ENCODE results near the gene GFRA1.

GFRA1 gene

DNA sequence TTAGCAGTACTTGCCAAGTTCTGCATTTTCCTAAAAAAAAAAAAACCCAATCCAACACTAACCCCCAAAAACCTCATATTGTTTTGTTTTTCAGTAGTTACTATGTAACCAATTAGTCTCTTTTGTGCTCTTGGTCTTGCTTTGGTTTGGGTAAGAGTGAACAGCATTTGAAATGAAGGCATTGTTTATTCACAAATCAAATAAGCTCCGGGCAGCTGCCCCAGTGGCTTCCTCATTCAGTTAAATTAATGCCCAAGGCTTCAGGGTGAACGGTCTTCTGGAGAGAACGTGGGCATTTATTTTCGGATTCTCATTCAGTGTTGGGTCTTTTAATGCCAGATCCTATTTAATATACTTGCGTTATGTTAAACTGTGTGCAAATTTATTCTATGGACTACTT lies 108.7 kb downstream of the GFRA1 start:
- FAIRE-seq (no peak), DNase-seq (ENCODE audit: low spot score) (no peak)

DNA sequence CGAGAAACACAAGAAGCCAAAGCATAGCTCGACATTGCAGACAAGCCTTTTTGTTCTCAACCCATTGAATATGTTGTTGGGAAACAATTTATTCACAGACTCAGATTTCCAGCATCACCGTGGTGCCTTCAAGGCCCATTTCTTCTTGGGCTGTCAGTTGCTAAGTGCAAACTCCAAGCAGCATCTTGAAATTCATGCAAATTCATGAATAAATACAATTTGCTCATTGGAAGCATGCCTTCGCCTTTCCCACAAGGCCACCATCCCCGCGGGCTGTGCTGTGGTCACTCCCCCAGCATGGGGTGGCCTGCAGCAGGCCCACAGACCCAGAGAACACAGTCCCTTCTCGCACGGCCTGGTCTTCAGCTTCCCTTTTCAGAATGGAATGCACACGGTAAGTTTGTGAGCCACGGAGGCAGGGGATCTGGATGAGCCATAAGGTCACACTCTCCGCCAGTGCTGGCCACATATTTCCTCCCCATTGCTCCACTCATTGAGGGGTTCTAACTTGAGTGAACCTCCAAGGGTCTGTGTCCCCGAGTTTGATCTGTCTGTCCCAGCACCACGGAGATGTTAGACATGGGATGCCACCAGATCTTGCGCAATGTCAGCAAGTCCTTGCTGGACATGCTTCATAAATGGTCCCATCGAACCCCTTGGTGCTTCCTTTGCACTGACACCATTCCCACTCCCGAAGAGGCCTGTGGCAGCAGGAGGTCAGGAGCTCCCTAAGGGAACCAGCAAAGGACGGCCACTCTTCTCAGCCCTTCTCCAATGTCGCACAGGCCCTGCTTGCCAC lies 109.5 kb downstream of the GFRA1 start:
- no peak for FAIRE-seq
- no peak for DNase-seq (ENCODE audit: low spot score)

DNA sequence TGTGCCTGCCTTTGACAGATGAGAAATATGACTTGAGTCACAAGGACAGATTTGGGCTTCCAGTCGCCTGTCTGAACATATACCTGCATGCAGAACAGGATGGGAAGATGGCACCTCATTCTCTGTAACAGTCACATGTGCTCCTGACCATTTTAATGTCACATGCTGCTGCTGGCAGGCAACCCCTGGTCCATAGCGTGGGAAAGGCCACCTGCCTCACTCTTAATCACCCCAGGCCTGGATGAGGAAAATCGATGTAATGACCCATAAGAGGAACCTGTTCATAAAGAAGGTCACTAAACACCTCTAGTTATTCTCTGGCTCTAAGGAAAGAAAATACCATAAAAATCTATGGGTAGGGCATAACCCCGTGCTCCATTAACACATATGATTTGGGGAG lies 110.2 kb downstream of the GFRA1 start:
- FAIRE-seq = no peak
- DNase-seq (ENCODE audit: low spot score) = no peak

DNA sequence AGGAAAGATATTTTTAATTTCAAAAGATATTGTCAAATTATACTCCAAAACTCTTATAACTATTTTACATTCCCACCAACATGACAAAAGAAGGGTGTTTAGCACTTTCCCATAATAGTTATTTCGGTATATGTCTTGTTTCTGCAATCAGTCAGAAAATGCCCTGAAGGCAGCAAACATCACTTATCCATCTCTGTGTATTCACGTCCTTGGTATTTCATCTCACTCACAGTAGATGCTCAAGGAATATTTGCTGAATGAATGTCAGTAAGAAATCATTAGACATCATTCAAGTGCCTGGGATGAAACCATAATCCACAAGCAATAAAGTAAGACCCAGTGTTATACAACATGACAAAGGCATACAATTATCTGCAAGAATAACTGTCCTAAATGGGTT lies 112.7 kb downstream of the GFRA1 start:
- FAIRE-seq (no peak), DNase-seq (ENCODE audit: low spot score) (no peak)

DNA sequence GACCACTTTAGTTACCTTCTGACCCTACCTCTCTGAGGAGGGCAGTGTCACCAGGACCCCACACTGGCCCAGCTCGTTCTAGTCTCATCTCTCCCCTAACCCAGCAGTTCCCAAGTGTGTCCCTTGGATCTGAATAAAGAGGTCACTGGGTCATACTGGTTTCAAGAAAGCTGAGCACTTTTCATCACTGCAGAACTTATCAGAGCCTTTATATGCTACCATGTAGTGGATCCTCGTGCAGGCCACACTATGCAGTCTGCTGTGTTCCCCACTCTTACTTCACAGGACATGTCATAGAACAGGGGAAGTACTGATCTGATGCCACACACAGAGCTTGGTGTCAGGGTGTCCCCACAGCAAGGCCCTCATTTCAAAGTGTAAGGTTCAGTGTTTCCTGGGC lies 113.8 kb downstream of the GFRA1 start:
- DNase-seq (ENCODE audit: low spot score) = no peak
- FAIRE-seq = no peak

DNA sequence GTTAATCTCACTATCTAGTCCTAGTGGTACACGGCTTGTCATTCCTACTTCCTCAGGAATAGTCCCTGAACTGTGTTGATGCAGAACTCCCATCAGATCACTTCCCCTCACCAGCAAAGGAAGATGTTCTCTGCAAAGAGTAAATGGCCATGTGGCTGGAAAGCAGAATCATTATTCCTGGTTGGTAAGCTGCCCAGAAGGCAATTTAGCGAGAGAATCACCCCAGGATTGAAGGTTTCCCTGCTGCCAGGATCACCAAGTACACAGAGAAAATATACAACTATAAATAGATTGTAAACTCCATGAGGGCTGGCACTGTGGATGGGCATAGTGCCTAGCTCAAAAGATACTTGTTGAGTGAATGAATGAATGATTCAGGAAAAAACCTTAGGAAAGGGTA lies 115.0 kb downstream of the GFRA1 start:
- DNase-seq (ENCODE audit: low spot score) (no peak), FAIRE-seq (no peak)

DNA sequence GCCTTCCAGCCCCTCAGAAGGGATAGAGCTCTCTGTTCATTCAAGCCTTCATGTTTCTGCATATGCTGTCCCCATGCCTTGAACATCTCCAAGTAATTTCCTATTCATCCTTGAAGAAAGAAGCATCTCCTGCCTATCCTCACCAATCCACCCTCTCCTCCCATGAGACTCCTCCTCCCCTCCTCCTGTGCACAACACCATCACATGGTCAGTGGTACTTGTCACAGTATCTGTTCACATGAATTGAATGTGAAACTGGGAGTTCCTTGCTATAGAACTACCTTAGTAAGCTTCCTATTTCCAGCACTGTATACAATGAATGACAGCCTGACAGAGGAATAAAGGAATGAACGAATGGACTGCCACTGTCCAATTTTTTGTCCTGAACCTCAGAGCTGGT lies 115.5 kb downstream of the GFRA1 start:
- FAIRE-seq = no peak
- DNase-seq (ENCODE audit: low spot score) = no peak

DNA sequence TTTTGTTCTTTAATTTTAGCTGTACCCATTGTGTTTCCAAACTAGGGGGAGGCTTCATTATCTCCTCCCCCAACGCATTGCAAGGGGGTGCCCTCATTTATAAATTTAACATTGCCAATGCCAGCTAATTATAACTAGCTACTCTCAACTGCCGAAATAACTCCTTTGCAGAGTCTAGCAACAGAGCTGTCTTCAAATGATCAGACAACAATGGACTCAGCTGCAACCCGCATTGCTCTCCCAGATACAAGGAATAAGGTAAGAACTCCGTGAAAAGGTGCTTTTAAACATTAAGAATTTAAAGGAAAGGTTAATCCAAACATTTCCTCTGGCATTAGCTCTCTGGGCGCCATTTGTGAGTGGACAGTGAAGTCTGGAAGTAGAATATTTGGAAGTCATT lies 116.2 kb downstream of the GFRA1 start:
- DNase-seq (ENCODE audit: low spot score) (no peak), FAIRE-seq (no peak)

DNA sequence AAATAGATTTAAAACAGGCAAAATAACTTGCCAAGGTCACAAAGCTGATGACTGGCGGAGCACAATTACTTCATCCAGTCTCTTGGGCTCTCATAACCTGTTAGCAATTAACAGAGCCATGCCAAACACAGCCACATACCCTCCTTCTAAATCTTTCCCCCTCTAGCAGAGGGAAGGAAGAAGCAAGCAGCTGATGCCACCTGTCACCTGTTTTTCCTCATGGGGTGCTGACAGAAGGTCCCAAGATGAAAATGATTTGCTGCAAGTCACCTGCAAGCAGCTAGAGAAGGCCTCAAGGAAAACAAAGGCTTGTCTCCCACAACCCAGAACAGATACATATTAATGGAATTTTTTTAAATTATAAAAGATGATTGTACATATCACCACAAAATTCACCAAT lies 117.8 kb downstream of the GFRA1 start:
- FAIRE-seq (no peak), DNase-seq (ENCODE audit: low spot score) (no peak)

DNA sequence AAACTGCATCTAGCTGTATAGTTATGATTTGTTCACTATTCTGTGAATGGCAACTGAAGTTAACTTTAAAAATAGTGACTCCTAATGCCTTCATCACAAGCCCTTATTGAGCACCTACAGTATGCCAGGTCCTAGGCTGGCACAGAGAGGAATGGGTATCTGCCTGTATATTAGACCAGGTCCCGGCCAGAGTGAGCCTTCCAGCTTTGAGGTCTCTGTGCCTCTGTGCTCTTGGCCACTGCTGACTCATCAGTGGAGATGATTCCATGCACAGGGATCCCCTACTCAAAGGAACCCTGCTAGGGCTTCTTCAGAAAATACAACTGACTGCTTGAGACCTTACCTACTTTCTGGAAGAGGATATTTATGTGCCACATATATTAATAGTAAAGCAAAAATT lies 118.4 kb downstream of the GFRA1 start:
- DNase-seq (ENCODE audit: low spot score) = no peak
- no peak for FAIRE-seq

DNA sequence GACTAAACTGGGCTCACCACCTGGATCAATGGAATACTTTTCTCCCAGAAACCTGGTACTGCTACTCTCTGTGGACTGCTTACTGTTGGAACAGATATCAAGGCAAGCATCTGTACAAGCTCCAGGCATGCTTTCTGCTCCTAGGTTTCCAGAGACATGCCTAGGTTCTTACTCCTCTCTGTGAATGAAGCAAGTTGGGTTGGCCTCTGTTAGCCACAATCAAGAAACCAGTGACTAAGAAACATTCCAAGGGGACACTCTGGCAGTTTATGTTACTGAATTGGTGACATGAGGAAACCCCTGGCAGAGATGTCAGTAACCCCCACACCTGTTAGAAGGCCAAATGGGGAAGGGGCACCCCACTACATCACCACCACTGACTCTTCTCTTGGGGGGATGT lies 121.9 kb downstream of the GFRA1 start:
- no peak for FAIRE-seq
- peak; percentile 55 for DNase-seq (ENCODE audit: low spot score)

DNA sequence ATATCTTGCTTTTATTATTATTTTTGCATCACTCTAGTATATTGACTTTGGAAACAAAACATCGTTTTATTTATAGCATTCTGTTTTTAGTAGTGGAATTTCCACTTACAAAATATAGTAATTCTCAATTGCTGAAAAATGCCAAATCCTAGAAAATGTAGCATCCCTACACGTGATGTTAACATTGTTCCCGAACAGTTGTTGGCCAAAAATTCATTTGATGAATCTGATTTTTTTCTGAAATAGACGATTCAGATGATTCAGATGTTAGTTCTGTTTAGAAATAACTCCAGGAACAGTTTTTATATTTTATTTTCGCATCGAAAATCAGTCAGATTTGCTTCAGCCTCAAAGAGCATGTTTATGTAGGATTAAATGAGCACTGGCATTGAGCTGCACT lies 122.4 kb downstream of the GFRA1 start:
- FAIRE-seq (no peak), DNase-seq (ENCODE audit: low spot score) (no peak)

DNA sequence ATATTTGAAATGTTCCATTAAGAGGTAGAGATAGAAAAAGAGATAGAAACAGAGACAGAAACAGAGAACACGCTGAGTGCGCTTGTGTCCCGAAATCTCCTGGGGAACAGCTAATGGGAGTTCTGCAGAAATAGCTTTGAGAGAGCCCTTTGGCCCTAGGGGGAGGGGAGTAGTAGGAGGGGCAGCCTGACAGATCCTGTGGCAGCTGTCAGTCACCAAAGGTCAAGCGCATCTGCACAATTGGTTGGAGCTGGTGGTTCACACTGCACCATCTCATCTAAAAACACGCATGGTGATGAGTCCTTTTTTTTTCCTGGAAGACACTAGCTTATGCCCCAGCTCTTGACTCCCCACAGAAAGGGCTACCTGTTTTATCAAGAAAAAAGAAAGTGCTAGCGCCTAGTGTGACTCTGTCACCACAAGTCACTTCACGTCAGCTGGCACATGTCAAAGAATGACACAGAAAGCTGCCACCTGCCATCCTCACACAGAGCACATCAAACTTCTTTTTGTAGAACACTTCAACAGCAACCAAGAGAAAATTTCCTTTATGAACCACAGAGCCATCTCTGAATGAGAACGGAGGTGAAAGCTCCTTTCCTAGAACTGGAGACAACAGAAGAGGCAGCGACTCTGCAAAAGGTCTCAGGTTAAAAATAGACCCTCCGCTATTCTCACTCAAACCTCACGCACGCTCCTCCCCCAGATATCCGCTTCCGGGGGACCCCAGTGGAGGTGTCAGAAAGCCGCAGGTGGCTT lies 125.7 kb downstream of the GFRA1 start:
- FAIRE-seq (no peak), DNase-seq (ENCODE audit: low spot score) (no peak)

DNA sequence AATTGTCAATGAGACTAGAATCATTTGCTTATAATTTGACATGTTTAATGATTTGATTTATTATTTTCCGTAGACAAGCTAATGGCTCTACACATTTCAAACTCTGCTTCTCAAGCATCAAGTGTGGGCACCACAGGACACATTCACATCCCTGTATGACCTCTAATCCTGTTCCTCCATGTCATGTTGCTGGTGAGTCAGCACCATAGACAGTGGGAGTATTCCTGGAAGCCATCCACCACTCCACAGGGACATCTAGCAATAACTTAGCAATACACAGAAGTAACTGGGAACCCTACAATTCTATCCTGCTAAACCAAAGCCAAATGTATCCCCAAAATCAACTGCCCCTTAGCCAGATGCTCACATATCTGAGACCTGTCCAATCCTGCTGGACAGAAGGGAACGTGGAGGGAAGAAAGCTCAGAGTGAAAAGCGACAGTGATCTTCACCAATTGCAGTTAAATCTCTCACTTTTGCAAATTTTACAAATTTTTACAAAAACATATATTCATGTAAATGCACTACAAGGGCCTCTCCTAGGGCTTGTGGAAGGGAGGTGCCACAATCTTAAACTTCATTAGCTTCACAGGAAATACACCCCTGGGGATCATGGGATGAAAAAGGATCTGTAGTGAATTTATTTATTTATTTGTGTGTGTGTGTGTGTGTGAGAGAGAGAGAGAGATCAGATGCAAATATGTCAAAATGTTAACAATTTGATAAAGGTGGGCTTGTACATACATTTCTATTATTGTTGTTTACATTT lies 126.5 kb downstream of the GFRA1 start:
- DNase-seq (ENCODE audit: low spot score) (peak; percentile 48), FAIRE-seq (peak; percentile 83)

DNA sequence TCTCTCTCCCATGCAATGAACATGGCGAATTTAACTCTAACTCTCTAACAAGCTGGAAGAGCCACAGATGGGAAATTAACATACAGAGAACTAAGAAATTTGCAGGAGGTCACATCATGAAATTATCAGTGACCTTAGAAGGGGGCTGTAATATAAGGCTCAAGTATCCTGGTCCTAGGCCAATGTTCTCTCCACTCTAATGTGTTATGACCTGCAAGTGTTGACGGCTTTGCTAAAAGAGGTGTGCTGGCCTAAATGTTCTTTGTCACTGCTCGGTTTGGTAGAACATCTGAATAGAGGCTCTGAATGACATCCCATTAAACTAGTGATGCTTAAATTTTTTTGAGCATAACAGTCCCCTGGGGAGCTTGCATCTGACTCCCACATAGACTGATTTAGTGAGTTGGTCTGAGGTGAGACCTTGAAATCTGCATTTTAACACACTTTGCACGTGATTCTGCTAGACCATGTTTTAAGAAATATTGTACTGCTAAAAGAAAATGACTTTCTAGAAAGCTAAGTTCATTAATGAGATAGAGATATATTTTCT lies 129.3 kb downstream of the GFRA1 start:
- FAIRE-seq (no peak), DNase-seq (ENCODE audit: low spot score) (no peak)

DNA sequence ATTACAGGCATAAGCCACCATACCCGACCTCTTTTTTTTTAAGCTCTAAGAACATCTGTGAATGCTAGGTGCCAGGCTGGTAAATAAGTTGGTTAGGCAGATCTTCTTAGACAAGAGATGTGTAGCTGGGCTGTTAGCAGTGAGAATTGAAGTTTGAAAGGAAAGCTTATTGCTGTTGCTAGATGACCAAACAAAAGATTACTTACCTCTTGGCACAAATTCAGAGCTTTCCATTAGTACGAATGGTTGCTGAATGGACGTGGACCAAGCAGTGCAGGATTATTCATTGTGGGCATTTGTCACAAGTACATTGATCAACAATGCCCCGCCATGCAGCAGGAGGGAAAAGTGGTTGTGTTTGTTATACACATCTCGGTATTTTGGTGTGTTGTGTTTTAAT lies 131.2 kb downstream of the GFRA1 start:
- DNase-seq (ENCODE audit: low spot score) (no peak), FAIRE-seq (no peak)

DNA sequence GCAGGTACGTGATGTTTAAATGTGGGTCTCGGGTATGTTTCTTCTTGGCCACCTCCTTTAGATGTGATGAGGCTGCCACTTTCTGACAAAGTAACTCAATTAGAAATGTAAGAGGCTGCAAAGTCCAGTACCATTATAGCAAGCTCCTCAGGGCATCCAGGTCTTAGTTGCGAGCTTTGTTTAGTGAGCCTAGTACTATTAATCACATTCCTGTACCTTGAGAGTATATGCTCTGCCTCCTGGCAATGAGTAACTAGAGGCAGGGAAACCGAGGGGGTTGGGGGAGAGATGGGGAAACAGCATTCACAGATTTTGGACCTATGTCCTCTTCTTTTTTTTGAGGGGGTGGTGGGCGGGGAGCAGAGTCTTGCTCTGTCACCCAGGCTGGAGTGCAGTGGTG lies 131.8 kb downstream of the GFRA1 start:
- FAIRE-seq (no peak), DNase-seq (ENCODE audit: low spot score) (no peak)

DNA sequence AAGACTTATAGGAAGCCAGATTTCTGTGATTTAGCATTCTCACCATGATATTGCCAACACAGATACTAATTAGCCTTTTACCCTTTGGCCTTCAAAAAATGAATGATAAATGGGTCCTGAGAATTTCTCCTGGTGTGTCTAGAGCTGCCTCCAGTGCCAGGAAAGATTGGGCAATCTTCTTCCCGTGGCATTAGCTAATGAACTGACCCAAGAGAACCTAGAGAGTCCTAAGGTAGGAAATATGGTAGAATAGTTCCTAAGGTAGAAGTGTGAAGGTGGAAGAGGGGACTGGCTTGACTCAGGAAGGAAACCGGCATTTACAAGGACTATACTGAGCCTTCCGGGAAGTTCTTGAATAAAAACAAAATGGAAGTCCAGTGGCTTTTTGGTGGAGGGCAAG lies 133.1 kb downstream of the GFRA1 start:
- DNase-seq (ENCODE audit: low spot score) (no peak), FAIRE-seq (no peak)

DNA sequence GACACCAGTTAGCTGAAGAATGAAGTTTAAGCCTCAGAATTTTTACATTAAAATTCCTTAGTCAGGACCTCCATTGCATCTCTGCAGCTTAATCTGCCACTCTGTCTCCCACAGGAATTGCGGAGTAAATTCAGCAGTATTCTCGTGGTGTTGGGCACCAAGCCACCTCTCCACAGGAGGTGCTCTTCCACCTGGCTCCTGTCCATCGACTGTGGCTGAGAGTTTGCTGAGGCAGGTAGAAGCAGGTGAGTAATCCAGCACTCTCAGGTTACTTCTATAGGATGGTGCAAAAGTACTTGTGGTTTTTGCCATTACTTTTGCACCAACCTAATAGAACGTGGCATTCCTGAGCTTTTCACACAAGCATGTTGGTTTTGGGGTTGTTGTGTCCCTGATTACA lies 134.1 kb downstream of the GFRA1 start:
- no peak for FAIRE-seq
- no peak for DNase-seq (ENCODE audit: low spot score)

DNA sequence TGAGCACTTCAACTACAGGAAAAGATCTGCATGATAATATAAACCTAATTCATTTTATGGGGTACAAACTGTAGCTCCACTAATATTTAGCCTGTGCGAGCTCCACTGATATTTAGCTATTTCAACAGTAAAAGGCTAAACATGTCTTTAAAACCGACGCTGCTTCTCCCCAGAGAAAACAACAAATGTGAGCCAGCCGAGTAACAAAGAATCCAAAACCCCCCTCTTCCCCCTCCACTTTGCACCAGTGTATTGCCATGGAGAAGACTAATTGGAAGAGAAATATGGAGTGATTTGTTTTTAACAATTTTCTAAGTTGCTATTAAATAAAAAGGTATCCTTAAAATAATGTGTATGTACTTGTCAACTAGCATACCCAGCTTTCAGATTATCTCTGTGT lies 136.7 kb downstream of the GFRA1 start:
- DNase-seq (ENCODE audit: low spot score) (no peak), FAIRE-seq (no peak)

DNA sequence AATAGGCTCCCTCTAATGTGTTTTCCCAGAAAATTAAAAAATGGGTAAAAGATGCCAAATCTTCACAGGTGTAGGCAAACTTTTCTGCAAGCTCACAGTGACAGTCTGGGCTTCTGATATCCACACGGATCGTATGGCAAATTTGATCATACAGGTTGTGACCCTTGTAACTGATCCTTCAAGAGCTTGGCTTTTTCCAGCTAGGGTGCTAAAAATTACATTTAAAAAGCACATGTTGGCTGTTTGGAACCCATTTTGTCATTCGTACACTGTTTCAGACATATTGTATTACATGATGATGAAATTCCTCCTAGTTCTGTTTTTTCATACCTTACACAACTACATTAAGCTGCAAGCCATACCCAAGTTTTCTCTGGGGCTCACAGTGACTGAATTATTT lies 138.7 kb downstream of the GFRA1 start:
- no peak for DNase-seq (ENCODE audit: low spot score)
- no peak for FAIRE-seq

DNA sequence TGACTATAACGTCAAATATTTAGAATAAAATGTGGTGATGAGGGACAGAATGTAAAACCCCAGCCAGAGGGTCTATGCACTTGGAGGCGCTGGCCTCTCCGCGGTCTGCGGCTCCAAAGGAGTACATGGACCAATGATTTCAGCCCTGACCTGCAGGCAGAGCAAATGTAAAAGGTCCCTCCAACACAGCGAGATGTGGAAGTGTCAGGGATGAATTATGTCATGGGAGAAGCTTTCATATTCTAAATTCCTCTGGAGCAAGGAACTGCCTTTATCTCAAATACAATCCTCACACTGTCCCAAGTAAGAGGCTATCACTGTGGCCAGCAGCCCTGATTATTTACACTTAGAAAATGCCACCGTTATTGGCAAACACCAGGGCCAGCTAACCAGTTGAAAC lies 139.4 kb downstream of the GFRA1 start:
- DNase-seq (ENCODE audit: low spot score) = no peak
- FAIRE-seq = no peak

Data from RCC 7860 (cell line).